Activated T-helper 17 cell treated with anti-CD3 and anti-CD28 coated beads, Interleukin-2, amount 50 U/mL, for 72 hours (primary cell): Measurements from ENCODE around the gene MKRN2. TPM values are rescaled to one million over a fixed set of nuclear protein-coding genes. Genes with fewer than 3 reads are reported as not detected.

ENCODE experiments used
- ATAC-seq: fragments of 150-1000 bp; cut with Tn5 transposase; replicated peaks from 2 replicates; pipeline ENCODE4 v1.10.0; 2021; ENCODE audit warnings: mild to moderate bottlenecking, moderate library complexity
- H3K27ac Mint-ChIP-seq: one replicate; pipeline ENCODE4 v1.8.0; 2022; ENCODE audit warnings: mixed read lengths
- H3K27me3 Mint-ChIP-seq: one replicate; pipeline ENCODE4 v1.8.0; 2022; ENCODE audit warnings: mixed read lengths
- H3K36me3 Mint-ChIP-seq: one replicate; pipeline ENCODE4 v1.8.0; 2022; ENCODE audit warnings: low read depth, mild to moderate bottlenecking, mixed read lengths
- H3K4me1 Mint-ChIP-seq: one replicate; pipeline ENCODE4 v1.8.0; 2022; ENCODE audit warnings: mixed read lengths
- H3K4me3 Mint-ChIP-seq: one replicate; pipeline ENCODE4 v1.8.0; 2022; ENCODE audit warnings: mild to moderate bottlenecking, mixed read lengths
- H3K9me3 Mint-ChIP-seq: one replicate; pipeline ENCODE4 v1.8.0; 2022; ENCODE audit warnings: mixed read lengths
- total RNA-seq, 2 donors: library from RNA; stranded (reverse); gene quantifications; one replicate each; pipeline ENCODE4 v1.2.3, GENCODE V29; 2022

Gene MKRN2
- total RNA-seq, result 10 to 100 TPM; 17.2 to 25.8 TPM

GRCh38 chr3:12556690-12557472 is at the start of gene MKRN2:
Gene MKRN2 (plus strand): TSS chr3:12557087. CDS start chr3:12557151, 64 bp downstream.
- Mint-ChIP-seq H3K4me1 (peaks cover 47% of the 10 kb centered on the region), H3K27ac (peak within 1 kb of the TSS; percentile 93), H3K4me3 (peak within 1 kb of the TSS; percentile 91), H3K36me3 (no peaks in the 10 kb centered on the region), H3K27me3 (peaks cover 25% of the 10 kb centered on the region), H3K9me3 (no peaks in the 10 kb centered on the region)
- peak; percentile 95 for ATAC-seq

GRCh38 chr3:12507591-12508281 is 49.2 kb upstream of the MKRN2 start:
- H3K4me1 Mint-ChIP-seq, result no peaks in the 10 kb centered on the region
- H3K4me3 Mint-ChIP-seq, result no peak overlapping the region
- H3K27ac Mint-ChIP-seq, result peak overlapping the region; percentile 25
- ATAC-seq, result no peak
- no peaks in the 10 kb centered on the region for H3K9me3 Mint-ChIP-seq
- H3K36me3 Mint-ChIP-seq, result peaks cover 72% of the 10 kb centered on the region
- no peaks in the 10 kb centered on the region for H3K27me3 Mint-ChIP-seq

GRCh38 chr3:12508291-12508700 is 48.6 kb upstream of the MKRN2 start:
- no peaks in the 10 kb centered on the region for H3K4me1 Mint-ChIP-seq
- no peaks in the 10 kb centered on the region for H3K27me3 Mint-ChIP-seq
- no peaks in the 10 kb centered on the region for H3K9me3 Mint-ChIP-seq
- H3K4me3 Mint-ChIP-seq, result no peak overlapping the region
- peak overlapping the region; percentile 25 for H3K27ac Mint-ChIP-seq
- H3K36me3 Mint-ChIP-seq, result peaks cover 70% of the 10 kb centered on the region
- ATAC-seq, result no peak

GRCh38 chr3:12509466-12509865 is 47.4 kb upstream of the MKRN2 start:
- ATAC-seq, result no peak
- no peak overlapping the region for H3K4me3 Mint-ChIP-seq
- no peaks in the 10 kb centered on the region for H3K27me3 Mint-ChIP-seq
- no peak overlapping the region for H3K27ac Mint-ChIP-seq
- peaks cover 70% of the 10 kb centered on the region for H3K36me3 Mint-ChIP-seq
- no peaks in the 10 kb centered on the region for H3K9me3 Mint-ChIP-seq
- H3K4me1 Mint-ChIP-seq, result no peaks in the 10 kb centered on the region

GRCh38 chr3:12512534-12513118 is 44.3 kb upstream of the MKRN2 start:
- ATAC-seq, result no peak
- no peaks in the 10 kb centered on the region for H3K9me3 Mint-ChIP-seq
- no peak overlapping the region for H3K4me3 Mint-ChIP-seq
- H3K27me3 Mint-ChIP-seq, result no peaks in the 10 kb centered on the region
- no peak overlapping the region for H3K27ac Mint-ChIP-seq
- H3K36me3 Mint-ChIP-seq, result peaks cover 43% of the 10 kb centered on the region
- H3K4me1 Mint-ChIP-seq, result no peaks in the 10 kb centered on the region

- Mint-ChIP-seq H3K4me1 (no peaks in the 10 kb centered on the region), H3K27ac (peak overlapping the region; percentile 1), H3K4me3 (no peak overlapping the region), H3K27me3 (no peaks in the 10 kb centered on the region), H3K9me3 (no peaks in the 10 kb centered on the region), H3K36me3 (peaks cover 43% of the 10 kb centered on the region)
- ATAC-seq, result no peak
Observed at GRCh38 chr3:12513694-12514446, 43.0 kb upstream of the MKRN2 start.

- H3K27me3 Mint-ChIP-seq, result no peaks in the 10 kb centered on the region
- ATAC-seq, result no peak
- no peak overlapping the region for H3K27ac Mint-ChIP-seq
- peaks cover 42% of the 10 kb centered on the region for H3K36me3 Mint-ChIP-seq
- no peaks in the 10 kb centered on the region for H3K9me3 Mint-ChIP-seq
- H3K4me3 Mint-ChIP-seq, result no peak overlapping the region
- H3K4me1 Mint-ChIP-seq, result no peaks in the 10 kb centered on the region
Observed at GRCh38 chr3:12515631-12516030, 41.3 kb upstream of the MKRN2 start.

- H3K27me3 Mint-ChIP-seq, result no peaks in the 10 kb centered on the region
- H3K4me1 Mint-ChIP-seq, result no peaks in the 10 kb centered on the region
- ATAC-seq, result no peak
- H3K27ac Mint-ChIP-seq, result no peak overlapping the region
- H3K4me3 Mint-ChIP-seq, result no peak overlapping the region
- no peaks in the 10 kb centered on the region for H3K9me3 Mint-ChIP-seq
- peaks cover 51% of the 10 kb centered on the region for H3K36me3 Mint-ChIP-seq
Observed at GRCh38 chr3:12516873-12517272, 40.0 kb upstream of the MKRN2 start.

- no peak overlapping the region for H3K4me3 Mint-ChIP-seq
- H3K36me3 Mint-ChIP-seq, result peaks cover 54% of the 10 kb centered on the region
- H3K27ac Mint-ChIP-seq, result no peak overlapping the region
- ATAC-seq, result no peak
- no peaks in the 10 kb centered on the region for H3K4me1 Mint-ChIP-seq
- H3K27me3 Mint-ChIP-seq, result no peaks in the 10 kb centered on the region
- no peaks in the 10 kb centered on the region for H3K9me3 Mint-ChIP-seq
Observed at GRCh38 chr3:12518261-12519028, 38.4 kb upstream of the MKRN2 start.

GRCh38 chr3:12521010-12521409 is 35.9 kb upstream of the MKRN2 start:
- H3K4me1 Mint-ChIP-seq, result no peaks in the 10 kb centered on the region
- no peaks in the 10 kb centered on the region for H3K9me3 Mint-ChIP-seq
- no peak overlapping the region for H3K27ac Mint-ChIP-seq
- peaks cover 55% of the 10 kb centered on the region for H3K36me3 Mint-ChIP-seq
- ATAC-seq, result no peak
- H3K27me3 Mint-ChIP-seq, result no peaks in the 10 kb centered on the region
- H3K4me3 Mint-ChIP-seq, result no peak overlapping the region

GRCh38 chr3:12522721-12523120 is 34.2 kb upstream of the MKRN2 start:
- H3K36me3 Mint-ChIP-seq, result peaks cover 64% of the 10 kb centered on the region
- no peak for ATAC-seq
- no peaks in the 10 kb centered on the region for H3K4me1 Mint-ChIP-seq
- no peak overlapping the region for H3K27ac Mint-ChIP-seq
- H3K27me3 Mint-ChIP-seq, result no peaks in the 10 kb centered on the region
- H3K9me3 Mint-ChIP-seq, result no peaks in the 10 kb centered on the region
- H3K4me3 Mint-ChIP-seq, result no peak overlapping the region

GRCh38 chr3:12527757-12528143 is 29.1 kb upstream of the MKRN2 start:
- Mint-ChIP-seq H3K4me3 (no peak overlapping the region), H3K4me1 (no peaks in the 10 kb centered on the region), H3K36me3 (peaks cover 70% of the 10 kb centered on the region), H3K27me3 (no peaks in the 10 kb centered on the region), H3K27ac (no peak overlapping the region), H3K9me3 (no peaks in the 10 kb centered on the region)
- no peak for ATAC-seq

- H3K27me3 Mint-ChIP-seq, result no peaks in the 10 kb centered on the region
- no peak overlapping the region for H3K4me3 Mint-ChIP-seq
- peak overlapping the region; percentile 17 for H3K27ac Mint-ChIP-seq
- no peaks in the 10 kb centered on the region for H3K4me1 Mint-ChIP-seq
- no peaks in the 10 kb centered on the region for H3K9me3 Mint-ChIP-seq
- ATAC-seq, result peak; percentile 24
- peaks cover 55% of the 10 kb centered on the region for H3K36me3 Mint-ChIP-seq
Observed at GRCh38 chr3:12532182-12532581, 24.7 kb upstream of the MKRN2 start.

GRCh38 chr3:12536423-12536822 is 20.5 kb upstream of the MKRN2 start:
- no peak for ATAC-seq
- H3K4me3 Mint-ChIP-seq, result no peak overlapping the region
- no peak overlapping the region for H3K27ac Mint-ChIP-seq
- peaks cover 25% of the 10 kb centered on the region for H3K36me3 Mint-ChIP-seq
- H3K9me3 Mint-ChIP-seq, result no peaks in the 10 kb centered on the region
- H3K4me1 Mint-ChIP-seq, result no peaks in the 10 kb centered on the region
- no peaks in the 10 kb centered on the region for H3K27me3 Mint-ChIP-seq
